Heart right ventricle (tissue), 16 donors: ENCODE data around the gene SOX14. TPM values are rescaled to one million over a fixed set of nuclear protein-coding genes. Genes with fewer than 3 reads are reported as not detected.

ENCODE experiments used
- ATAC-seq, 8 donors: fragments of 200-7000 bp; cut with Tn5 transposase; one replicate each; pipeline ENCODE4 v1.9.1; 2020; ENCODE audit warnings: mild to moderate bottlenecking in 8 of 8, moderate library complexity in 8 of 8, moderate number of reproducible peaks in 1 of 8
- DNase-seq, 2 donors: peaks; one replicate each; pipeline ENCODE4 v3.0.0-alpha.2; 2020
- H3K27ac ChIP-seq, 10 donors: fragments of 200-600 bp; sonication (generic) in 2 of 10; one replicate each; pipeline versions ENCODE4 v1.5.0 to v1.8.0; 2020 to 2022; ENCODE audit warnings: mild to moderate bottlenecking in 3 of 10
- H3K27me3 ChIP-seq, 7 donors: fragments of 200-600 bp; one replicate each; pipeline ENCODE4 v1.8.0; 2021 to 2022; ENCODE audit warnings: mild to moderate bottlenecking in 2 of 7
- H3K36me3 ChIP-seq, 9 donors: fragments of 200-600 bp; sonication (generic) in 1 of 9; one replicate each; pipeline versions ENCODE4 v1.5.0 to v1.8.0; 2020 to 2022; ENCODE audit warnings: mild to moderate bottlenecking in 2 of 9
- H3K4me1 ChIP-seq, 9 donors: fragments of 200-600 bp; sonication (generic) in 1 of 9; one replicate each; pipeline versions ENCODE4 v1.5.0 to v1.8.0; 2020 to 2022; ENCODE audit warnings: mild to moderate bottlenecking in 4 of 9
- H3K4me3 ChIP-seq, 10 donors: fragments of 200-600 bp; sonication (generic) in 2 of 10; one replicate each; pipeline versions ENCODE4 v1.5.0 to v1.8.0; 2020 to 2022; ENCODE audit warnings: mild to moderate bottlenecking in 7 of 10, moderate library complexity in 2 of 10
- H3K9me3 ChIP-seq, 11 donors: fragments of 200-600 bp in 10 of 11; sonication (generic) in 2 of 11; one replicate each; pipeline versions ENCODE4 v1.5.0 to v1.8.0; 2013 to 2022; ENCODE audit warnings: mild to moderate bottlenecking in 2 of 11, control low read depth in 1 of 11, moderate library complexity in 1 of 11
- CTCF ChIP-seq, 9 donors: fragments of 200-600 bp; sonication (generic) in 2 of 9; IDR thresholded peaks; one replicate each; pipeline versions ENCODE4 v1.5.0 to v1.8.0; 2021 to 2022; ENCODE audit warnings: antibody characterized with exemption in 9 of 9, mild to moderate bottlenecking in 5 of 9, moderate library complexity in 1 of 9
- WGBS, 2 donors: extraction: QIAGEN DNeasy Blood & Tissue Kit; methylation state at CpG; one replicate each; pipeline ENCODE4 v1.1.7; 2013; ENCODE audit warnings: inconsistent platforms in 1 of 2; 5-methylcytosine and 5-hydroxymethylcytosine counted together
- intact Hi-C, 10 donors: fragments of 100-400 bp; cut with DNase I; formaldehyde crosslinking; loops; one replicate each; pipeline versions ENCODE4 v1.11.1 to v1.14.2; 2022
- polyA plus RNA-seq, 2 donors: library from polyadenylated mRNA; stranded (reverse); fragments of 200-250 nt; gene quantifications; one replicate each; pipeline ENCODE4 v1.2.3, GENCODE V29; 2013
- total RNA-seq, 10 donors: library from RNA; stranded (reverse); fragmentation: NEBNext Ultra II Directional in 3 of 10; extraction: Animal tissue kit (Norgen Biotek cat#: 25700) in 3 of 10; gene quantifications; one replicate each; pipeline versions ENCODE4 v1.2.1 to v1.2.4, GENCODE V29; 2021 to 2023
- donor health status: Arrhythmogenic right ventricular cardiomyopathy.
- donor health status: ischemic (EF 13 %, LVEDD 7.1; RV severe dilation, severe dysfunction).
- donor health status: healthy with polysubstance abuse.
- donor health status: DM: no; HTN: yes; CAD: no.
- donor health status: DM: no; HTN: no; CAD: no.
- donor health status: ischemic (EF 25% LVEDD 6.9; RV normal size, moderate dysfunction).
- donor health status: ischemic (EF 25% LVEDD 5.7; RV mildly dilated, moderate dysfunction).
- donor health status: healthy.
- donor health status: DM: yes; HTN: yes; CAD: no.
- donor health status: Ischemic cardiomyopathy.
- donor health status: ischemic (EF 35%, LVEDD 5.7; RV mildly dilated, moderate dysfunction).
- donor health status: nonischemic (EF 11% LVEDD 7.7; RV severe dilation, severe dysfunction).
- donor health status: DM: yes; HTN: yes; CAD: no.
- donor health status: PGD.
- donor health status: ischemic (EF 29% LVEDD 5.4; RV normal size, mild dysfunction).
- donor health status: nonischemic (EF 23%, LVEDD 6.1; RV moderate dilation, normal function).

Gene SOX14
- total and polyA plus RNA-seq, 12 donors, result not detected

- no peak for TF ChIP-seq CTCF (IDR thresholded peaks at IDR 0.05)
- DNase-seq (no peak), ATAC-seq (no peak)
- Histone ChIP-seq H3K36me3 (no peaks in the 10 kb centered on the region), H3K27me3 (peaks cover 0 to 33% (median 3%) of the 10 kb centered on the region in 7 donors), H3K4me3 (no peak overlapping the region), H3K27ac (no peak overlapping the region), H3K4me1 (no peaks in the 10 kb centered on the region), H3K9me3 (peaks cover 0 to 4% (median 0%) of the 10 kb centered on the region in 11 donors)
- intact Hi-C loops, result no loop called here
- 80 to 88% methylated on average over 8 of the region's 8 CpGs for WGBS, 2 donors
Observed at GRCh38 chr3:137815251-137815650, 51.1 kb downstream of the SOX14 start.

Other genes with a start within 250 kb of the SOX14 start
- not detected for gene CLDN18, start 245.8 kb downstream of the SOX14 start, total RNA-seq
- gene CLDN18, start 245.8 kb downstream of the SOX14 start, polyA plus RNA-seq, result under 1 TPM in 1 of 2 donors, not detected in 1; 0.01 TPM